B cell (primary cell): ENCODE data around the gene THSD4. TPM values are rescaled to one million over a fixed set of nuclear protein-coding genes. Genes with fewer than 3 reads are reported as not detected.

ENCODE experiments used
- ATAC-seq: fragments of 200-7000 bp; cut with Tn5 transposase; one replicate; pipeline ENCODE4 v1.10.0; 2021; ENCODE audit warnings: low read depth, mild to moderate bottlenecking, moderate number of reproducible peaks, moderate library complexity
- CTCF ChIA-PET: fragments of 350-600 bp; sonication (Branson Sonifier 250); formaldehyde crosslinking; loops from one replicate; lab custom pipeline; 2021; ENCODE audit warnings: antibody characterized with exemption, inconsistent platforms; lab: Charles Lee
- POLR2A ChIA-PET: fragments of 350-600 bp; sonication (Branson Sonifier 250); formaldehyde crosslinking; loops from one replicate; lab custom pipeline; 2021; ENCODE audit warnings: antibody characterized with exemption; lab: Charles Lee
- DNase-seq: peaks from one replicate; pipeline ENCODE4 v3.0.0; 2013
- H2AFZ ChIP-seq: 2 replicates; pipeline ENCODE4 v1.6.1; 2012; ENCODE audit warnings: mild to moderate bottlenecking, low read depth, low read length; ENCODE audit not compliant: insufficient read depth, poor library complexity, severe bottlenecking
- H3K27ac ChIP-seq, 2 donors: 1 replicate in 1 of 2; 2 replicates in 1 of 2; pipeline ENCODE4 v1.5.1; 2012 to 2013; ENCODE audit warnings: low read length in 2 of 2, mild to moderate bottlenecking in 2 of 2, moderate library complexity in 1 of 2
- H3K27me3 ChIP-seq, 4 experiments: fragments of 200-600 bp in 1 of 4; sonication (generic) in 1 of 4; replicated peaks in 1 of 4; 1 replicate in 2 of 4; 2 replicates in 2 of 4; pipeline versions ENCODE4 v1.6.1 to v1.7.0; 2013 to 2016; ENCODE audit warnings: low read length in 3 of 4, mild to moderate bottlenecking in 2 of 4, mixed read lengths in 1 of 4, moderate library complexity in 1 of 4; ENCODE audit not compliant: insufficient read depth in 4 of 4, control insufficient read depth in 3 of 4; ENCODE audit errors: control extremely low read depth in 1 of 4
- H3K36me3 ChIP-seq, 2 experiments: replicated peaks in 1 of 2; 1 replicate in 1 of 2; 2 replicates in 1 of 2; pipeline versions ENCODE4 v1.6.1 to v1.7.1; 2013; ENCODE audit warnings: low read length in 1 of 2; ENCODE audit not compliant: insufficient read depth in 2 of 2, control insufficient read depth in 1 of 2; ENCODE audit errors: control extremely low read depth in 1 of 2, extremely low read depth in 1 of 2
- H3K4me1 ChIP-seq, 2 donors: fragments of 200-600 bp in 1 of 2; sonication (generic) in 1 of 2; 1 replicate in 1 of 2; 2 replicates in 1 of 2; pipeline versions ENCODE4 v1.5.1 to v1.6.1; 2013 to 2017; ENCODE audit warnings: low read length in 2 of 2; ENCODE audit not compliant: control insufficient read depth in 2 of 2, insufficient read depth in 2 of 2
- H3K4me2 ChIP-seq: replicated peaks from 2 replicates; pipeline ENCODE3; 2012; ENCODE audit warnings: mild to moderate bottlenecking, low read depth, low read length; ENCODE audit not compliant: poor library complexity, severe bottlenecking
- H3K4me3 ChIP-seq, 5 experiments: fragments of 200-600 bp in 1 of 5; sonication (generic) in 1 of 5; 1 replicate in 3 of 5; 2 replicates in 2 of 5; pipeline versions ENCODE4 v1.5.1 to v1.7.0; 2011 to 2016; ENCODE audit warnings: low read length in 4 of 5, mild to moderate bottlenecking in 4 of 5, low read depth in 2 of 5, control low read depth in 1 of 5, moderate library complexity in 1 of 5; ENCODE audit not compliant: insufficient read depth in 1 of 5; ENCODE audit errors: control extremely low read depth in 1 of 5, extremely low read depth in 1 of 5
- H3K79me2 ChIP-seq: fragments of 200-600 bp; sonication (generic); one replicate; pipeline ENCODE4 v1.6.0; 2016; ENCODE audit warnings: low read length; ENCODE audit not compliant: control insufficient read depth, insufficient read depth
- H3K9ac ChIP-seq: fragments of 200-600 bp; sonication (generic); 2 replicates; pipeline ENCODE4 v1.6.1; 2017; ENCODE audit warnings: mild to moderate bottlenecking, low read length, moderate library complexity
- H3K9me3 ChIP-seq, 3 donors: one replicate each; pipeline versions ENCODE4 v1.6.1 to v1.7.1; 2013; ENCODE audit warnings: low read length in 2 of 3; ENCODE audit not compliant: control insufficient read depth in 2 of 3, insufficient read depth in 1 of 3; ENCODE audit errors: control extremely low read depth in 1 of 3
- H4K20me1 ChIP-seq: 2 replicates; pipeline ENCODE4 v1.6.0; 2012; ENCODE audit warnings: mild to moderate bottlenecking, low read length; ENCODE audit not compliant: insufficient read depth, control insufficient read depth, poor library complexity, severe bottlenecking
- H3K27ac Mint-ChIP-seq: one replicate; pipeline ENCODE4 v1.8.0; 2021; ENCODE audit warnings: mixed read lengths
- H3K27me3 Mint-ChIP-seq: one replicate; pipeline ENCODE4 v1.8.0; 2021; ENCODE audit warnings: mixed read lengths
- H3K4me1 Mint-ChIP-seq: one replicate; pipeline ENCODE4 v1.8.0; 2021; ENCODE audit warnings: mixed read lengths
- H3K4me3 Mint-ChIP-seq: one replicate; pipeline ENCODE4 v1.8.0; 2021; ENCODE audit warnings: mixed read lengths
- H3K9me3 Mint-ChIP-seq: one replicate; pipeline ENCODE4 v1.8.0; 2022; ENCODE audit warnings: mixed read lengths; ENCODE audit not compliant: insufficient read depth
- EZH2 ChIP-seq: IDR thresholded peaks from 2 replicates; pipeline ENCODE4 v1.6.1; 2012; ENCODE audit warnings: borderline replicate concordance, low read depth, mild to moderate bottlenecking, moderate library complexity, low read length; ENCODE audit not compliant: insufficient read depth, poor library complexity, severe bottlenecking
- WGBS: methylation state at CpG from one replicate; pipeline ENCODE4 v1.1.5; 2013; ENCODE audit warnings: missing lambda C conversion rate; ENCODE audit not compliant: insufficient coverage; 5-methylcytosine and 5-hydroxymethylcytosine counted together
- intact Hi-C: fragments of 100-400 bp; cut with micrococcal nuclease; formaldehyde crosslinking; loops from one replicate; pipeline ENCODE4 v1.10.0; 2022
- polyA plus RNA-seq: library from polyadenylated mRNA; depleted of rRNA; stranded (reverse); fragments of >200 nt; gene quantifications from 2 replicates; pipeline ENCODE4 v1.2.3, GENCODE V29; 2012
- total RNA-seq, 2 donors: library from RNA; stranded (reverse); fragments of 120-200 nt in 1 of 2; gene quantifications; 1 replicate in 1 of 2; 2 replicates in 1 of 2; pipeline versions ENCODE4 v1.2.3 to v1.2.4, GENCODE V29; 2013 to 2022
- TF ChIP-seq, protein P1 (sequence below): fragments of 200-600 bp; IDR thresholded peaks from one replicate; pipeline ENCODE4 v1.8.0; 2022; ENCODE audit warnings: antibody characterized with exemption, mild to moderate bottlenecking

Gene THSD4
- total and polyA plus RNA-seq, 2 donors (not counting 1 experiment from before 2014, with no cell fraction given) = not detected

DNA sequence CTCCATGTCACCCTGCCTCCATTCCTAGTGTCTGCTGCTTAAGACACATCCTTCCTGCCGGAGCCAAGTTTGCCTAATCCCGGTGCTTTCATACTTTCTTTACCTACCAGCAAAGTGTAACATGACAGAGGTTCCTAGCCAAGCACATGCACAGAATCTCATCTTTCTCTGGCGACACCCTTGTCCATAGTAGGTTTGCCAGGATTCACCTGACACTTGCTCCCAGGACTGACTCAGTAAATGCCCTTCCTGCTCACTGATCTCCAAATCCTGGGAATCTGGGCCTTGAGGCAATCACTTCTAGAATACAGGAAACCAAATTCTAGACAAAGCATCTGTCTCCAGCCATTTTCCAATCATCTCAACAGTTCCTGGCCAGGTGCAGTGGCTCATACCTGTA, 684.9 kb downstream of the THSD4 start:
- H3K9me3 Mint-ChIP-seq = no peaks in the 10 kb centered on the region
- no peak overlapping the region for H3K4me2 ChIP-seq
- H3K4me1 Mint-ChIP-seq = peaks cover 2% of the 10 kb centered on the region
- TF ChIP-seq EZH2 = no peak
- TF ChIP-seq, protein P1, sequence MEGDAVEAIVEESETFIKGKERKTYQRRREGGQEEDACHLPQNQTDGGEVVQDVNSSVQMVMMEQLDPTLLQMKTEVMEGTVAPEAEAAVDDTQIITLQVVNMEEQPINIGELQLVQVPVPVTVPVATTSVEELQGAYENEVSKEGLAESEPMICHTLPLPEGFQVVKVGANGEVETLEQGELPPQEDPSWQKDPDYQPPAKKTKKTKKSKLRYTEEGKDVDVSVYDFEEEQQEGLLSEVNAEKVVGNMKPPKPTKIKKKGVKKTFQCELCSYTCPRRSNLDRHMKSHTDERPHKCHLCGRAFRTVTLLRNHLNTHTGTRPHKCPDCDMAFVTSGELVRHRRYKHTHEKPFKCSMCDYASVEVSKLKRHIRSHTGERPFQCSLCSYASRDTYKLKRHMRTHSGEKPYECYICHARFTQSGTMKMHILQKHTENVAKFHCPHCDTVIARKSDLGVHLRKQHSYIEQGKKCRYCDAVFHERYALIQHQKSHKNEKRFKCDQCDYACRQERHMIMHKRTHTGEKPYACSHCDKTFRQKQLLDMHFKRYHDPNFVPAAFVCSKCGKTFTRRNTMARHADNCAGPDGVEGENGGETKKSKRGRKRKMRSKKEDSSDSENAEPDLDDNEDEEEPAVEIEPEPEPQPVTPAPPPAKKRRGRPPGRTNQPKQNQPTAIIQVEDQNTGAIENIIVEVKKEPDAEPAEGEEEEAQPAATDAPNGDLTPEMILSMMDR = no peak
- no peak for DNase-seq
- H2AFZ ChIP-seq = no peak overlapping the region
- ChIA-PET POLR2A (no interaction called here), CTCF (interaction anchor here (1.6 kb wide), 1 partner anchor 13 kb away, joined by 5 read pairs; no protein-coding TSS in a partner anchor)
- H3K27me3 Mint-ChIP-seq = peaks cover 19% of the 10 kb centered on the region
- H3K4me3 Mint-ChIP-seq = no peak overlapping the region
- H3K27ac ChIP-seq = no peak overlapping the region
- ATAC-seq = no peak
- H3K27ac Mint-ChIP-seq = no peak overlapping the region
- H3K9ac ChIP-seq = no peak overlapping the region
- WGBS = 96% methylated on average over 3 of the region's 3 CpGs
- H3K4me3 ChIP-seq = no peak overlapping the region
- intact Hi-C loops = no loop called here
- peaks cover 0 to 6% (median 3%) of the 10 kb centered on the region in 4 experiments for H3K27me3 ChIP-seq
- H3K4me1 ChIP-seq = no peaks in the 10 kb centered on the region
- H4K20me1 ChIP-seq = no peaks in the 10 kb centered on the region
- H3K36me3 ChIP-seq = no peaks in the 10 kb centered on the region
- H3K9me3 ChIP-seq = peaks cover 0 to 7% (median 0%) of the 10 kb centered on the region in 3 donors
- no peaks in the 10 kb centered on the region for H3K79me2 ChIP-seq

DNA sequence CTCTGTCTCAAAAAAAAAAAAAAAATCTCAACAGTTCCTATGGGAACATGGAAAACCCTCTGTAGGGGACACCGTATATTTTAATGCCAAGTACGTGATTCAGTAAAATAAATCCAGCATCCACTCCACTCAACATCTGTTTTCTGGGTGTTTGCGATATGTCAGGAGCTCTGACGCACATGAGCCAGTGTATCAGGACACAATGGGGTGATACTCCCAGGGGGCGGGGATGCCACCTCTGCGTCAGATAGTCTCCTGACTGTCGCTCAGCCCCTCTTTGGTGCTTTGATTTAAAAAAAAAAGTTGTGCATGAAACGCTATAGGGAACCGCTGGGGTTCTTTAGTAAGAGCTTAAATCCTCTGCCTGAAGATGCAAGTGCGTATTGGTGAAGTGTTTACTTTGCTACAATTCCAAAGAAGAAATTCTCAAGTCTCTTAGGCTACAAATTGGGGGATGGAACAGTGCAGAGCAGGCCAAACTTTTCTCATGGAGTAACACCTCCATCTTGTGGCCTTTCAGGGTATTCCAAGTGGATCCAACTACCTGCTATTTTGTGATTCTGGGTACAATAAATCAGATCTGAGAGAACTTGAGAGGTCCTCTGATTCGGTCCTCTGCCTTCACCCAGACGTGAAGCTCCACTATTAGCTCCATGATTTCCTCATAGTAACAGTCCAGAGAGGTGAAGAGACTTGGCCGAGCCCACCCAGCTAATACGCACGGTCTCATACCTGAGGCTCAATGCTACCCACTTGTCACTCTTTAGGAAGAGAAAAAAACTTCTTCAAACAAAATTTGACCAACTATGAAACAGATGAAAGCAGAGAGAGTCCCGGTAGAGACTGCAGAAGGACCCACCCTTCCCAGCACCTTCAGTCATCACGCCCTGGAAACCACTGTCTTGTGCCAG, 685.8 kb downstream of the THSD4 start:
- WGBS = 90% methylated on average over 8 of the region's 17 CpGs
- Histone ChIP-seq H3K9ac (no peak overlapping the region), H3K27ac (no peak overlapping the region), H3K79me2 (no peaks in the 10 kb centered on the region), H3K4me3 (no peak overlapping the region), H3K4me1 (no peaks in the 10 kb centered on the region), H4K20me1 (no peaks in the 10 kb centered on the region), H3K36me3 (no peaks in the 10 kb centered on the region), H3K9me3 (peaks cover 0 to 7% (median 0%) of the 10 kb centered on the region in 3 donors), H2AFZ (no peak overlapping the region), H3K27me3 (peaks cover 0 to 6% (median 3%) of the 10 kb centered on the region in 4 experiments), H3K4me2 (no peak overlapping the region)
- H3K4me1 Mint-ChIP-seq = peaks cover 2% of the 10 kb centered on the region
- ChIA-PET CTCF (interaction anchor here (1.6 to 5.4 kb wide), 3 partner anchors 14 to 57 kb away, joined by 5 to 19 read pairs (median 16); no protein-coding TSS in a partner anchor), POLR2A (no interaction called here)
- intact Hi-C loops = no loop called here
- DNase-seq (no peak), ATAC-seq (no peak)
- H3K27me3 Mint-ChIP-seq = peaks cover 19% of the 10 kb centered on the region
- H3K27ac Mint-ChIP-seq = no peak overlapping the region
- H3K4me3 Mint-ChIP-seq = no peak overlapping the region
- TF ChIP-seq EZH2 = no peak
- TF ChIP-seq, protein P1 = peak; percentile 46
- no peaks in the 10 kb centered on the region for H3K9me3 Mint-ChIP-seq
